DND-41 (cell line): ENCODE measurements around the gene RRP12.

ENCODE experiments used
- ATAC-seq: fragments of 200-7000 bp; cut with Tn5 transposase; 3 replicates; pipeline ENCODE4 v1.9.1; 2021; ENCODE audit warnings: low read depth; ENCODE audit not compliant: insufficient read depth
- DNase-seq: peaks from one replicate; pipeline ENCODE4 v3.0.0-alpha.2; 2020
- H2AFZ ChIP-seq: 2 replicates; pipeline ENCODE4 v1.6.0; 2012; ENCODE audit warnings: low read depth, low read length
- H3K27ac ChIP-seq: 2 replicates; pipeline ENCODE4 v1.5.1; 2012; ENCODE audit warnings: low read length, inconsistent platforms
- H3K27me3 ChIP-seq: fragments of 200-600 bp; sonication (generic); 2 replicates; pipeline ENCODE4 v1.6.0; 2012; ENCODE audit warnings: low read length, mild to moderate bottlenecking, inconsistent platforms; ENCODE audit not compliant: insufficient read depth, poor library complexity
- H3K36me3 ChIP-seq: 2 replicates; pipeline ENCODE4 v1.5.1; 2012; ENCODE audit warnings: low read length, inconsistent platforms; ENCODE audit not compliant: insufficient read depth
- H3K4me1 ChIP-seq: 2 replicates; pipeline ENCODE4 v1.5.1; 2012; ENCODE audit warnings: mild to moderate bottlenecking, low read length; ENCODE audit not compliant: insufficient read depth
- H3K4me2 ChIP-seq: 2 replicates; pipeline ENCODE4 v1.6.0; 2012; ENCODE audit warnings: mild to moderate bottlenecking, moderate library complexity, low read length, inconsistent platforms; ENCODE audit not compliant: insufficient read depth
- H3K4me3 ChIP-seq, 2 experiments: fragments of 200-600 bp in 1 of 2; shearing (Covaris generic) in 1 of 2; 2 replicates each; pipeline ENCODE4 v1.5.1; 2012 to 2016; ENCODE audit warnings: inconsistent platforms in 2 of 2, low read length in 2 of 2, mild to moderate bottlenecking in 2 of 2, low read depth in 1 of 2, moderate library complexity in 1 of 2
- H3K79me2 ChIP-seq: 2 replicates; pipeline ENCODE4 v1.6.0; 2012; ENCODE audit warnings: low read length, inconsistent platforms; ENCODE audit not compliant: insufficient read depth
- H3K9ac ChIP-seq: 2 replicates; pipeline ENCODE4 v1.6.0; 2012; ENCODE audit warnings: low read depth, mild to moderate bottlenecking, inconsistent platforms, low read length, moderate library complexity
- H3K9me3 ChIP-seq: 2 replicates; pipeline ENCODE4 v1.5.1; 2012; ENCODE audit warnings: low read length, moderate library complexity, mild to moderate bottlenecking, inconsistent platforms; ENCODE audit not compliant: insufficient read depth, severe bottlenecking
- H4K20me1 ChIP-seq: 2 replicates; pipeline ENCODE4 v1.6.0; 2012; ENCODE audit warnings: low read length; ENCODE audit not compliant: insufficient read depth
- EZH2 ChIP-seq: IDR thresholded peaks from 3 replicates; pipeline ENCODE4 v1.6.1; 2012; ENCODE audit warnings: borderline replicate concordance, low read depth, mild to moderate bottlenecking, moderate library complexity, low read length, inconsistent platforms; ENCODE audit not compliant: severe bottlenecking
- TF ChIP-seq, protein P1 (sequence below): IDR thresholded peaks from 2 replicates; pipeline ENCODE4 v1.5.1; 2012; ENCODE audit warnings: borderline replicate concordance, low read length, moderate library complexity, mild to moderate bottlenecking; ENCODE audit not compliant: poor library complexity, severe bottlenecking; ENCODE audit errors: extremely low read depth

The RRP12 gene

GRCh38 chr10:97366572-97366971, 34.6 kb downstream of the RRP12 start:
- Histone ChIP-seq H3K4me2 (no peak overlapping the region), H3K79me2 (no peaks in the 10 kb centered on the region)
- no peak for ATAC-seq

GRCh38 chr10:97365761-97366351, 35.3 kb downstream of the RRP12 start:
- Histone ChIP-seq H3K27ac (no peak overlapping the region), H4K20me1 (no peaks in the 10 kb centered on the region), H3K9ac (no peak overlapping the region), H3K27me3 (no peaks in the 10 kb centered on the region), H3K4me2 (no peak overlapping the region), H3K36me3 (peaks cover 75% of the 10 kb centered on the region), H3K4me3 (no peak overlapping the region), H3K79me2 (no peaks in the 10 kb centered on the region), H3K4me1 (no peaks in the 10 kb centered on the region), H2AFZ (no peak overlapping the region), H3K9me3 (no peaks in the 10 kb centered on the region)
- DNase-seq (no peak), ATAC-seq (no peak)
- TF ChIP-seq, protein P1, sequence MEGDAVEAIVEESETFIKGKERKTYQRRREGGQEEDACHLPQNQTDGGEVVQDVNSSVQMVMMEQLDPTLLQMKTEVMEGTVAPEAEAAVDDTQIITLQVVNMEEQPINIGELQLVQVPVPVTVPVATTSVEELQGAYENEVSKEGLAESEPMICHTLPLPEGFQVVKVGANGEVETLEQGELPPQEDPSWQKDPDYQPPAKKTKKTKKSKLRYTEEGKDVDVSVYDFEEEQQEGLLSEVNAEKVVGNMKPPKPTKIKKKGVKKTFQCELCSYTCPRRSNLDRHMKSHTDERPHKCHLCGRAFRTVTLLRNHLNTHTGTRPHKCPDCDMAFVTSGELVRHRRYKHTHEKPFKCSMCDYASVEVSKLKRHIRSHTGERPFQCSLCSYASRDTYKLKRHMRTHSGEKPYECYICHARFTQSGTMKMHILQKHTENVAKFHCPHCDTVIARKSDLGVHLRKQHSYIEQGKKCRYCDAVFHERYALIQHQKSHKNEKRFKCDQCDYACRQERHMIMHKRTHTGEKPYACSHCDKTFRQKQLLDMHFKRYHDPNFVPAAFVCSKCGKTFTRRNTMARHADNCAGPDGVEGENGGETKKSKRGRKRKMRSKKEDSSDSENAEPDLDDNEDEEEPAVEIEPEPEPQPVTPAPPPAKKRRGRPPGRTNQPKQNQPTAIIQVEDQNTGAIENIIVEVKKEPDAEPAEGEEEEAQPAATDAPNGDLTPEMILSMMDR = no peak
- TF ChIP-seq EZH2 = no peak

More at GRCh38 chr10:97366572-97366971, 34.6 kb downstream of the RRP12 start:
- H3K27me3 ChIP-seq = no peaks in the 10 kb centered on the region
- TF ChIP-seq, protein P1 = no peak
- TF ChIP-seq EZH2 = no peak
- no peak for DNase-seq
- H3K4me3 ChIP-seq = no peak overlapping the region
- no peak overlapping the region for H2AFZ ChIP-seq
- peaks cover 77% of the 10 kb centered on the region for H3K36me3 ChIP-seq
- H3K9me3 ChIP-seq = no peaks in the 10 kb centered on the region
- no peak overlapping the region for H3K27ac ChIP-seq
- H4K20me1 ChIP-seq = peaks cover 1% of the 10 kb centered on the region; the same call in 1 of the 2 replicates
- no peak overlapping the region for H3K9ac ChIP-seq
- H3K4me1 ChIP-seq = no peaks in the 10 kb centered on the region

DNA sequence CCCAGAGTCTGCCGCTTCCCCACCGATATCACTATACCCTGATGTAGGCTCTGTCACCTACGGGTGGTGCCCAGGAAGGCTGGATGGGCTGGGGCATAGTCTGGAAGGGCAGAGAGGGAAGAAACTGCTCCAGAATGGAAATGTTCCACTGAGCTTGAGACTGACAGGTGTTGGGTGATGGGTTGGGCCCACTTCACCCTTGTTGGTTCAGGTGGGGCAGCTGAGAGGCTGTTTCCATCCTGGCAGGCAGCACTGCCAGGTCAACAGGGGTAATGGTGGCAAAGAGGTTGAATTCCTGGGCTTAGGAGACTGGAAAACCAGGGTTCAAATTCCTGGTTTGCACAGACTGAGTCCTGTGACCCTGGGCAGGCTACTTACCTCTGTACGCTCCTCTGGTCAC, 38.1 kb downstream of the RRP12 start:
- H3K27me3 ChIP-seq = no peaks in the 10 kb centered on the region
- no peak overlapping the region for H3K4me3 ChIP-seq
- ATAC-seq (no peak), DNase-seq (no peak)
- H3K36me3 ChIP-seq = peaks cover 75% of the 10 kb centered on the region
- no peak overlapping the region for H3K27ac ChIP-seq
- no peaks in the 10 kb centered on the region for H3K4me1 ChIP-seq
- no peak overlapping the region for H2AFZ ChIP-seq
- TF ChIP-seq EZH2 = no peak
- TF ChIP-seq, protein P1 = no peak
- H3K9ac ChIP-seq = no peak overlapping the region
- no peaks in the 10 kb centered on the region for H4K20me1 ChIP-seq
- no peaks in the 10 kb centered on the region for H3K9me3 ChIP-seq
- no peaks in the 10 kb centered on the region for H3K79me2 ChIP-seq
- H3K4me2 ChIP-seq = no peak overlapping the region
